Measurements from ENCODE around the gene BCL10. TPM values are rescaled to one million over a fixed set of nuclear protein-coding genes. Genes with fewer than 3 reads are reported as not detected.

BCL10 gene
- total and polyA plus RNA-seq, 2 of the 8 experiments (the other 6 are each of a cell fraction or from before 2014, with no cell fraction given) = 7.4 to 29.6 TPM

- H2BK5ac ChIP-seq (ENCODE audit: low read depth, low read length) = no peak overlapping the region
- H2BK120ac ChIP-seq (replicated peaks; ENCODE audit: low read depth, low read length) = no peak overlapping the region
- peaks cover 2% of the 10 kb centered on the region for H3K79me1 ChIP-seq (ENCODE audit: low read depth, low read length)
- H4K8ac ChIP-seq (ENCODE audit: extremely low read depth, insufficient read depth, low read length) = no peak overlapping the region
- H2AK5ac ChIP-seq (ENCODE audit: low read depth, low read length) = no peak overlapping the region
- H4K91ac ChIP-seq (replicated peaks; ENCODE audit: insufficient read length, low read length) = no peak overlapping the region
- no peak overlapping the region for H4K5ac ChIP-seq (ENCODE audit: insufficient read length, low read depth, low read length)
- ChIA-PET CTCF (ENCODE audit: partially characterized antibody) (interaction anchor here (0.6 to 8.3 kb wide), 25 partner anchors 14 to 687 kb away, joined by 3 to 141 read pairs (median 5); partner anchors contain the start of gene BCL10), POLR2A (ENCODE audit: partially characterized antibody) (interaction anchor here (0.6 to 2.8 kb wide), 10 partner anchors 10 to 353 kb away, joined by 3 to 11 read pairs (median 4); partner anchors contain the start of genes BCL10, CCN1 and SYDE2)
- H3K4me2 ChIP-seq (ENCODE audit: insufficient read depth in 1 of 2, low read depth in 2 of 2, low read length in 2 of 2) = peak overlapping the region; percentile 58 to 90
- H3K36me3 ChIP-seq (ENCODE audit: control insufficient read depth in 2 of 4, insufficient read depth in 4 of 4, low read length in 3 of 4) = peaks cover 5 to 30% (median 13%) of the 10 kb centered on the region in 4 experiments; a peak in 4 of 8 replicates
- H3K27ac ChIP-seq (ENCODE audit: low read depth, low read length) = no peak overlapping the region
- peaks cover 4 to 25% of the 10 kb centered on the region in 2 experiments; a peak in 3 of 4 replicates for H3K79me2 ChIP-seq (ENCODE audit: control insufficient read depth in 1 of 2, insufficient read depth in 2 of 2, low read length in 2 of 2)
- no peak overlapping the region for H3K4ac ChIP-seq (replicated peaks; ENCODE audit: insufficient read length, low read depth, low read length)
- 70% methylated on average over 7 of the region's 7 CpGs; no CpG with 5 or more reads in 1 of the 2 experiments for WGBS, 2 experiments (ENCODE audit: extremely low coverage in 1 of 2, insufficient coverage in 1 of 2, insufficient read length in 1 of 2, insufficient replicate concordance in 2 of 2, low coverage in 1 of 2, low lambda C conversion rate in 2 of 2, missing lambda C conversion rate in 1 of 2)
- H3K4me3 ChIP-seq (ENCODE audit: extremely low read depth in 1 of 4, insufficient read depth in 2 of 4, low read depth in 3 of 4, low read length in 4 of 4) = peak overlapping the region in 2 of 4 experiments; percentile 21 to 36; a peak in 3 of 8 replicates
- DNase-seq (ENCODE audit: low read depth in 1 of 2, low spot score in 2 of 2) (no peak), FAIRE-seq (no peak)
- no peak overlapping the region for H3K14ac ChIP-seq (ENCODE audit: insufficient read length)
- H3K9me3 ChIP-seq (ENCODE audit: insufficient read depth in 2 of 2, low read depth in 1 of 2, low read length in 1 of 2) = peaks cover 8 to 12% of the 10 kb centered on the region in 2 experiments; a peak in 3 of 4 replicates
- no peak overlapping the region; a peak in 2 of 7 replicates for H3K9ac ChIP-seq (replicated peaks in 1 of 4; ENCODE audit: extremely low read depth in 1 of 4, low read depth in 3 of 4, low read length in 3 of 4)
- H3K4me1 ChIP-seq (replicated peaks in 1 of 4; ENCODE audit: control insufficient read depth in 3 of 4, insufficient read depth in 4 of 4, low read length in 3 of 4) = peaks cover 0 to 4% (median 2%) of the 10 kb centered on the region in 4 experiments; a peak in 3 of 7 replicates
- no peak overlapping the region for H2BK15ac ChIP-seq (ENCODE audit: low read length)
- no peak overlapping the region for H3K23ac ChIP-seq (ENCODE audit: insufficient read length)
- no peak overlapping the region for H3K56ac ChIP-seq (replicated peaks; ENCODE audit: insufficient read length, low read depth, low read length)
- no peaks in the 10 kb centered on the region for H3K27me3 ChIP-seq (replicated peaks in 1 of 4; ENCODE audit: control insufficient read depth in 3 of 4, extremely low read depth in 1 of 4, insufficient read depth in 3 of 4, low read length in 3 of 4)
- H2BK20ac ChIP-seq (ENCODE audit: low read length) = no peak overlapping the region
- H3K18ac ChIP-seq (ENCODE audit: extremely low read depth, low read length) = no peak overlapping the region
- H4K20me1 ChIP-seq (replicated peaks in 1 of 2; ENCODE audit: control insufficient read depth in 1 of 2, insufficient read depth in 2 of 2, low read length in 2 of 2) = peaks cover 0 to 5% of the 10 kb centered on the region in 2 experiments
- H2AFZ ChIP-seq (ENCODE audit: low read length) = peak overlapping the region; percentile 97
- no peaks in the 10 kb centered on the region; the same call in none of the 2 replicates for H3K23me2 ChIP-seq (ENCODE audit: low read depth, low read length)
- H2BK12ac ChIP-seq (ENCODE audit: low read depth, low read length) = no peak overlapping the region
- TF ChIP-seq JUND (IDR thresholded peaks at IDR 0.05; ENCODE audit: low read length) (no peak), EP300 (IDR thresholded peaks at IDR 0.05; ENCODE audit: borderline replicate concordance in 1 of 2, low read depth in 2 of 2, low read length in 2 of 2) (no peak), FOSL1 (IDR thresholded peaks at IDR 0.05; ENCODE audit: insufficient read depth, low read depth, low read length) (no peak), RXRA (IDR thresholded peaks at IDR 0.05; ENCODE audit: insufficient read depth, low read depth, low read length) (no peak), CHD2 (IDR thresholded peaks at IDR 0.05; ENCODE audit: low read length) (no peak), USF2 (IDR thresholded peaks at IDR 0.05; ENCODE audit: low read length) (no peak), TAF7 (optimal IDR thresholded peaks at IDR 0.05; ENCODE audit: borderline replicate concordance, low read depth, low read length) (no peak), ATF2 (IDR thresholded peaks at IDR 0.05; ENCODE audit: low read length) (no peak), E2F6 (IDR thresholded peaks at IDR 0.05) (no peak)
These were observed 16.5 kb downstream of the BCL10 start for GRCh38 chr1:85259912-85260274.

Data from H1 (cell line).